GM21526 (cell line): ENCODE measurements around the gene NOTCH2.

Experiments used
- ATAC-seq: cut with Tn5 transposase; IDR thresholded peaks from one replicate; pipeline ENCODE4 v1.9.1; 2021; ENCODE audit warnings: moderate library complexity; ENCODE audit not compliant: unreplicated experiment, low FRiP score

The NOTCH2 gene

GRCh38 chr1:119948342-119949214 lies 120.9 kb downstream of the NOTCH2 start:
- no peak for ATAC-seq

- no peak for ATAC-seq
Measured at GRCh38 chr1:119947468-119947867, 122.0 kb downstream of the NOTCH2 start.

GRCh38 chr1:119946724-119947123 lies 122.7 kb downstream of the NOTCH2 start:
- no peak for ATAC-seq

GRCh38 chr1:119943216-119943615 lies 126.2 kb downstream of the NOTCH2 start:
- ATAC-seq: no peak

GRCh38 chr1:119941392-119941791 lies 128.1 kb downstream of the NOTCH2 start:
- no peak for ATAC-seq

- ATAC-seq: no peak
Measured at GRCh38 chr1:119940697-119941096, 128.8 kb downstream of the NOTCH2 start.

- ATAC-seq: no peak
Measured at GRCh38 chr1:119937198-119937597, 132.3 kb downstream of the NOTCH2 start.

- ATAC-seq: no peak
Measured at GRCh38 chr1:119935915-119936314, 133.5 kb downstream of the NOTCH2 start.

GRCh38 chr1:119935373-119935772 lies 134.1 kb downstream of the NOTCH2 start:
- no peak for ATAC-seq

GRCh38 chr1:119933397-119933796 lies 136.1 kb downstream of the NOTCH2 start:
- ATAC-seq: no peak

- no peak for ATAC-seq
Measured at GRCh38 chr1:119929643-119930315, 139.7 kb downstream of the NOTCH2 start.

GRCh38 chr1:119926553-119926952 lies 142.9 kb downstream of the NOTCH2 start:
- no peak for ATAC-seq

GRCh38 chr1:119924948-119925898 lies 144.2 kb downstream of the NOTCH2 start:
- ATAC-seq: no peak

- no peak for ATAC-seq
Measured at GRCh38 chr1:119920104-119920968, 149.1 kb downstream of the NOTCH2 start.

GRCh38 chr1:119919241-119919640 lies 150.2 kb downstream of the NOTCH2 start:
- ATAC-seq: no peak

GRCh38 chr1:119918301-119918700 lies 151.2 kb downstream of the NOTCH2 start:
- ATAC-seq: no peak

- no peak for ATAC-seq
Measured at GRCh38 chr1:119917304-119918055, 152.0 kb downstream of the NOTCH2 start.

GRCh38 chr1:119915517-119915916 lies 153.9 kb downstream of the NOTCH2 start:
- no peak for ATAC-seq

- no peak for ATAC-seq
Measured at GRCh38 chr1:119914071-119914470, 155.4 kb downstream of the NOTCH2 start.
